ENCODE data around the gene IFFO2. TPM values are rescaled to one million over a fixed set of nuclear protein-coding genes. Genes with fewer than 3 reads are reported as not detected.

The IFFO2 gene
- total and polyA plus RNA-seq, 2 of the 13 experiments (the other 11 are each of a cell fraction or from before 2014, with no cell fraction given), result 7.3 to 16.7 TPM

- TF ChIP-seq ZNF441 (CRISPR knock-in tag; IDR thresholded peaks at IDR 0.05; ENCODE audit: borderline replicate concordance) (no peak), ZNF609 (CRISPR knock-in tag; IDR thresholded peaks at IDR 0.05; ENCODE audit: borderline replicate concordance) (no peak), TEAD2 (CRISPR knock-in tag; IDR thresholded peaks at IDR 0.05) (no peak), REXO4 (CRISPR knock-in tag; IDR thresholded peaks at IDR 0.05; ENCODE audit: borderline replicate concordance) (no peak), MEIS1 (CRISPR knock-in tag; IDR thresholded peaks at IDR 0.05; ENCODE audit: borderline replicate concordance) (no peak), HNRNPK (IDR thresholded peaks at IDR 0.05; ENCODE audit: low read depth, low read length, poor library complexity, severe bottlenecking) (no peak), HMGA1 (CRISPR knock-in tag; conservative IDR thresholded peaks at IDR 0.05) (no peak), GMEB2 (CRISPR knock-in tag; IDR thresholded peaks at IDR 0.05; ENCODE audit: low read depth) (no peak), HDAC6 (IDR thresholded peaks at IDR 0.05; ENCODE audit: low read depth, low read length) (no peak), ZHX2 (IDR thresholded peaks at IDR 0.05; ENCODE audit: low read depth) (no peak), ZHX2 (CRISPR knock-in tag; IDR thresholded peaks at IDR 0.05; ENCODE audit: borderline replicate concordance) (no peak), CENPT (CRISPR knock-in tag; IDR thresholded peaks at IDR 0.05; ENCODE audit: low read depth) (no peak), ZNF747 (CRISPR knock-in tag; IDR thresholded peaks at IDR 0.05; ENCODE audit: borderline replicate concordance) (no peak), ZNF234 (CRISPR knock-in tag; conservative IDR thresholded peaks at IDR 0.05) (no peak; the same call in 1 of the 2 replicates), EED (CRISPR knock-in tag; IDR thresholded peaks at IDR 0.05) (no peak), ZNF143 (CRISPR knock-in tag; IDR thresholded peaks at IDR 0.05) (no peak)
These were observed 859 bp downstream of the IFFO2 start (continued) for GRCh38 chr1:18955441-18956192.
